ENCODE results near the gene NOD2.
A peak's percentile ranks its signal among the peaks of the same experiment; 100 is the strongest.

The NOD2 gene

GRCh38 chr16:50692999-50693781 is at the start of gene NOD2:
Gene NOD2, plus strand, starts transcription at chr16:50693606. Its CDS starts 5,890 bp downstream, at chr16:50699496.
- no peak for DNase-seq (ENCODE audit: low read depth in 3 of 3, low spot score in 1 of 3)

GRCh38 chr16:50644245-50644644 is 49.2 kb upstream of the NOD2 start:
- DNase-seq (ENCODE audit: low read depth in 3 of 3, low spot score in 1 of 3): no peak

GRCh38 chr16:50644729-50645128 is 48.7 kb upstream of the NOD2 start:
- no peak for DNase-seq (ENCODE audit: low read depth in 3 of 3, low spot score in 1 of 3)

GRCh38 chr16:50645563-50646220 is 47.7 kb upstream of the NOD2 start:
- no peak for DNase-seq (ENCODE audit: low read depth in 3 of 3, low spot score in 1 of 3)

GRCh38 chr16:50646345-50646744 is 47.1 kb upstream of the NOD2 start:
- DNase-seq (ENCODE audit: low read depth in 3 of 3, low spot score in 1 of 3): no peak

GRCh38 chr16:50651835-50652438 is 41.5 kb upstream of the NOD2 start:
- DNase-seq (ENCODE audit: low read depth in 3 of 3, low spot score in 1 of 3): no peak

GRCh38 chr16:50652836-50653425 is 40.5 kb upstream of the NOD2 start:
- no peak for DNase-seq (ENCODE audit: low read depth in 3 of 3, low spot score in 1 of 3)

- no peak for DNase-seq (ENCODE audit: low read depth in 3 of 3, low spot score in 1 of 3)
Observed at GRCh38 chr16:50653633-50654519, 39.5 kb upstream of the NOD2 start.

GRCh38 chr16:50655558-50656055 is 37.8 kb upstream of the NOD2 start:
- DNase-seq (ENCODE audit: low read depth in 3 of 3, low spot score in 1 of 3): no peak

GRCh38 chr16:50657241-50657640 is 36.2 kb upstream of the NOD2 start:
- no peak for DNase-seq (ENCODE audit: low read depth in 3 of 3, low spot score in 1 of 3)

GRCh38 chr16:50659806-50660205 is 33.6 kb upstream of the NOD2 start:
- DNase-seq (ENCODE audit: low read depth in 3 of 3, low spot score in 1 of 3): no peak

GRCh38 chr16:50662306-50662940 is 31.0 kb upstream of the NOD2 start:
- DNase-seq (ENCODE audit: low read depth in 3 of 3, low spot score in 1 of 3): no peak

- DNase-seq (ENCODE audit: low read depth in 3 of 3, low spot score in 1 of 3): no peak
Observed at GRCh38 chr16:50664270-50664669, 29.1 kb upstream of the NOD2 start.

- DNase-seq (ENCODE audit: low read depth in 3 of 3, low spot score in 1 of 3): peak; percentile 50 to 75 (median 71)
Observed at GRCh38 chr16:50665128-50665878, 28.1 kb upstream of the NOD2 start.

GRCh38 chr16:50666658-50667496 is 26.5 kb upstream of the NOD2 start:
- no peak for DNase-seq (ENCODE audit: low read depth in 3 of 3, low spot score in 1 of 3)

GRCh38 chr16:50667497-50668367 is 25.7 kb upstream of the NOD2 start:
- DNase-seq (ENCODE audit: low read depth in 3 of 3, low spot score in 1 of 3): no peak

- DNase-seq (ENCODE audit: low read depth in 3 of 3, low spot score in 1 of 3): no peak
Observed at GRCh38 chr16:50668368-50669008, 24.9 kb upstream of the NOD2 start.
